GM10248 (cell line): ENCODE data around the gene TIMP2.

Source experiments
- CTCF ChIA-PET: fragments of 300-600 bp; sonication (Branson Sonifier 250); formaldehyde crosslinking; extraction: SDS; loops from one replicate; lab custom pipeline; 2021; ENCODE audit warnings: antibody characterized with exemption; lab: Yijun Ruan, JAX
- POLR2A ChIA-PET: fragments of 350-650 bp; sonication (Branson Sonifier 250); formaldehyde crosslinking; extraction: SDS; loops from one replicate; lab custom pipeline; 2020; ENCODE audit warnings: antibody characterized with exemption; lab: Yijun Ruan, JAX
- DNase-seq: peaks from one replicate; pipeline ENCODE4 v3.0.0; 2012; ENCODE audit errors: extremely low spot score
- TF ChIP-seq, protein P1 (sequence below): IDR thresholded peaks from 2 replicates; pipeline ENCODE4 v1.5.1; 2012; ENCODE audit warnings: mild to moderate bottlenecking, low read depth; ENCODE audit errors: extremely low read depth, missing control alignments, control extremely low read depth

TIMP2 gene, protein sequence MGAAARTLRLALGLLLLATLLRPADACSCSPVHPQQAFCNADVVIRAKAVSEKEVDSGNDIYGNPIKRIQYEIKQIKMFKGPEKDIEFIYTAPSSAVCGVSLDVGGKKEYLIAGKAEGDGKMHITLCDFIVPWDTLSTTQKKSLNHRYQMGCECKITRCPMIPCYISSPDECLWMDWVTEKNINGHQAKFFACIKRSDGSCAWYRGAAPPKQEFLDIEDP

DNA sequence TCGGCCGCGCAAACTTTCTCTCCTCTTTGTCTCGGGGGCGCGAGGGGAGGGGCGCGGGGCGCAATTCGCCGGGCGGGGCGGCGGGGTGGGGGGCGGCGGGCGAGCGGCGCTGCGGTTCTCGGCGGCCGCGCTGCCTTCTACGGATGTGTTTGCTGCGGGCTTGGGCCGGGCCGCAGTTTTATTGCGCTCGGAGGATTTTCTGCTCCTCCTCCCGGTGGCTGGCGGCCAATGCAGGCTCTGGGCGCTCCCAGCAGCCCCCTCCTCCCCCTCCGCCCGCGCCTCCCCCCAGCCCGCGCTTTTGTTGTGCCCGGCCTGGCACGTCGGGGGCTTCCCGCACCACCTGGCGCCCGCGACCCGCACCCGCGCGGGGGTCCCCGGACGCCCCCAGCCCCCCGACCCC is at the start of gene TIMP2:
TIMP2 (minus strand) TSS at position 154 of the 400 bp plus-strand sequence. CDS start 299 bp downstream, outside the sequence.
- DNase-seq: peak; percentile 77
- CTCF ChIA-PET: no interaction called here
- TF ChIP-seq, protein P1, sequence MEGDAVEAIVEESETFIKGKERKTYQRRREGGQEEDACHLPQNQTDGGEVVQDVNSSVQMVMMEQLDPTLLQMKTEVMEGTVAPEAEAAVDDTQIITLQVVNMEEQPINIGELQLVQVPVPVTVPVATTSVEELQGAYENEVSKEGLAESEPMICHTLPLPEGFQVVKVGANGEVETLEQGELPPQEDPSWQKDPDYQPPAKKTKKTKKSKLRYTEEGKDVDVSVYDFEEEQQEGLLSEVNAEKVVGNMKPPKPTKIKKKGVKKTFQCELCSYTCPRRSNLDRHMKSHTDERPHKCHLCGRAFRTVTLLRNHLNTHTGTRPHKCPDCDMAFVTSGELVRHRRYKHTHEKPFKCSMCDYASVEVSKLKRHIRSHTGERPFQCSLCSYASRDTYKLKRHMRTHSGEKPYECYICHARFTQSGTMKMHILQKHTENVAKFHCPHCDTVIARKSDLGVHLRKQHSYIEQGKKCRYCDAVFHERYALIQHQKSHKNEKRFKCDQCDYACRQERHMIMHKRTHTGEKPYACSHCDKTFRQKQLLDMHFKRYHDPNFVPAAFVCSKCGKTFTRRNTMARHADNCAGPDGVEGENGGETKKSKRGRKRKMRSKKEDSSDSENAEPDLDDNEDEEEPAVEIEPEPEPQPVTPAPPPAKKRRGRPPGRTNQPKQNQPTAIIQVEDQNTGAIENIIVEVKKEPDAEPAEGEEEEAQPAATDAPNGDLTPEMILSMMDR: peak; percentile 4
- POLR2A ChIA-PET: no interaction called here

DNA sequence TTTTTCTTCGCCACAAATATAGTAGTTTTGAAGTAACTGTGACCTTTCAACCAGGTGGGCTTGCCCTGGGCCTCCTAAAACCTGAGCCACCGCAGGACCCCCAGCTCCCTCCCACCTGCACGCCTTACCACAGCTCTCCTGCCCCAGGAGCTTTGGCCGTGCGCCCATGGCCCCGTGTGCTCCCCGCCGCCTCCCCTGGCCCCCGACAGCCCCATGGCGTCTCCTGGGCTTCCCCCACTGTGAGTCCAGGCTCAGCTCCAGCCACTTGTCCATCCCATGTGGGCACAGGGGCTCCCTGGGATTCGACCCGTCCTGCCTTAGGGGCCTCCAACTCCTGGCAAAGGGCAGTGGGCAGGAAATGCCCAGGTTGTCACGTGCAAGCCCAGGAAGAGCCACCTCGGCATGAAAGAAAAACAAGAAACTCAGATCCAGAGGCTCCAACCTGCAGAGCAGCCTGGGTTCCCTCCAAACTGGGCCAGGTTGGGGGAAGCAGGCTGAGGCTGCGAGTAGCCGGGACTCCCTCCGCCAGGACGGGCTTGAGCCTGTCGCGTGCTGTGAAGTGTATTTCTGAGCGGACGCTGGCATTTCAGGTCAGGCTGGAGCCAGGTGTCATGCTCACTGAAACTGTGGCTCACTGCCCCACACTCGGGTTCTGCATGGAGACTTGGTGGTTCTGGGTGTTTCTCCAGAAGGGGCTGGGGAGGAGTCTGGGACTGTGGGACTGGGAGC is 48.8 kb upstream of the TIMP2 start:
- CTCF ChIA-PET: interaction anchor here (1.4 to 1.8 kb wide), 3 partner anchors 9 to 14 kb away, joined by 4 to 5 read pairs (median 5); no protein-coding TSS in a partner anchor
- TF ChIP-seq, protein P1: no peak
- POLR2A ChIA-PET: no interaction called here
- DNase-seq: no peak

DNA sequence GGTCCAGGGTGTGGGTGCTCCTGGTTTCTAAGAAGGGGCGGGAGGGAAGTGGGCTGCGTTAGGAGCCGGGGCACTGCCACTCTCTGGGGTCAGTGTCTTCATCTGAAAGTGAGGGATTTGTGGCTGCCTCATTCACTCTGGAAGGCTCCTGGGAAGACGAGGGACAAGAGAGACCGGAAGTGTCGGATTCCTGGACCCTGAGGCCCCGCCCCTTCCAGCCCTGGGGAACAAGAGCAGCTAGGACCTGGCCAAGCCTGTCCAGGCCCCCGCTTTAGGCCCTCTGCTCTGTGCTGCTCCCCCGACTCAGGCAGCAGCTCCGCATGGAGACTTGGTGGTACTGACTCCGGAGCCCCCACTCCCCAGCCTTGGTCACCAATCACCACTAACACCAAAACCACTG is 48.0 kb upstream of the TIMP2 start:
- ChIA-PET CTCF (interaction anchor here (1.4 to 1.8 kb wide), 3 partner anchors 8 to 13 kb away, joined by 4 to 5 read pairs (median 5); no protein-coding TSS in a partner anchor), POLR2A (no interaction called here)
- TF ChIP-seq, protein P1: no peak
- DNase-seq: no peak

DNA sequence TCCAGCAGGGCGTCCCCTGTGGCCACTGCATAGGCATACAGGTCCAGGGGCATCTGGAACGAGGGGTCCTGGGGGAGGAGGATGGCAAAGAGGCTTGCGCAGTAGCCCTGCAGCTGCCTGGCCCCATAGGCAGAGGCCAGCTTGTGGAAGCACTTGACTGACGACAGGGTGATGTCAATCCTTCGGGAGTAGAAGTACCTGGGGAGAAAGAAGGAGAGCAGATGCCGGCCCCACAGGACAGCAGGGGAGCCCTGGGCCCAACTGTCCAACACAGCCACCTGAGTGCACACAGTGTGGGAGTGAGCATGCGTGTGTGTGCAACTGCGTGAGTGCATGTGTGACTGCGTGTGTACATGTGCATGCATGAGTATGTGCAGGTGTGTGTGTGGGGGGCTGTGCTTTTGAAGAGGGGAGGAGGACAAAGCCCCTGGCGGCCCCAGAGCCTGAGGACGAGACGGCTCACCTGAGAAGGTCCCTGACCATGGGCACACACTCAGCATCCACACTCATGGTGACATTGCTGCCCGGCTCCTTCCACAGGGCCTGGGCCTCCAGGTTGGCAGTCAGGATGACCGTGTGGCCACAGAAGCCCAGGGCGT is 47.4 kb upstream of the TIMP2 start:
- TF ChIP-seq, protein P1: no peak
- ChIA-PET CTCF (interaction anchor here (1.4 to 3.7 kb wide), 12 partner anchors 8 to 475 kb away, joined by 4 to 49 read pairs (median 9); partner anchors contain the start of gene LGALS3BP), POLR2A (no interaction called here)
- no peak for DNase-seq

DNA sequence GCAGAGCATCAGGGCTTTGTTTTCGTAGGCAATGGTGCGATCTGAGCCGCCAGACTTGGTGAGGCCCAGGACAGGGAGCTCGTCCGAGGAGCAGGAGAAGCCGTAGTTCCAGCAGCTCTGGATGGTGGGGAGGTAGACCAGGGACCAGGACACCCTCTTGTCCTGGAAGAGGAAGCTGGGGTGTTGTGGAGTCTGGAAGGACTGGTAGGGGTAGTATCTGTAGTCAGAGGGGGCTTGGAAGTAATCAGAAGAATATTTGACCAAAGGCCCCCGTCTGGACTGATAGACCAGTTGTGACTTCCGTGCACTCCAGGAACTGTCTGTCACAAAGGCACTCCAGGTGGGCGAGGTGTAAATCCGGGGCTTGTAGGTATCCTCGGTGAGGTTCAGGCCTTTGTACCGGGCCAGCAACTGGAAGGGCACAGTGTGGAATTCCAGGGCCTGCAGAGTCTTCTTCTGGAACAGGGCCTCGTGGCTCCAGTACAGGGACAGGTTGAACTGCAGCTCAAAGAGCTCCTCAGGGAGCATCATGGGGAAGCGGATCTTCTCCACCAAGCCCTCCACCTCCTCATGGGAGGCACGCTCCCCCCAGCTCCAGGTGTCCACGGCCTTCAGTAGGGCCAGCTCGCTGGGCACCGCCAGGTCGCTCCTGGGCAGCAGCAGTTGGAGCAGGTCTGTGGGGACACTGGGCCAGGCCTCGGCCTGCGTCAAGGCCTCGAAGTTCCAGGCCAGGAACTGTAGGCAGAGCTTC is 46.7 kb upstream of the TIMP2 start:
- ChIA-PET CTCF (interaction anchor here (0.8 to 3.7 kb wide), 28 partner anchors 9 to 483 kb away, joined by 3 to 49 read pairs (median 6); partner anchors contain the start of genes CANT1 and LGALS3BP), POLR2A (no interaction called here)
- no peak for DNase-seq
- TF ChIP-seq, protein P1: no peak
